GM18858 (cell line): ENCODE data around the gene UBE2V1.
"Not testable (repeated sequence)": the region's sequence is repeated elsewhere in the genome, so short reads cannot be mapped to it uniquely, and the experiment has no call there.

Experiments used
- ATAC-seq: cut with Tn5 transposase; IDR thresholded peaks from one replicate; pipeline ENCODE4 v1.9.1; 2021; ENCODE audit not compliant: unreplicated experiment

Gene UBE2V1

GRCh38 chr20:50066161-50066834, 46.7 kb downstream of the UBE2V1 start:
- ATAC-seq: no peak

- ATAC-seq: no peak
These were observed 47.7 kb downstream of the UBE2V1 start for GRCh38 chr20:50065325-50065615.

GRCh38 chr20:50063763-50064162, 49.2 kb downstream of the UBE2V1 start:
- not testable (repeated sequence) for ATAC-seq

GRCh38 chr20:50062006-50062838, 50.7 kb downstream of the UBE2V1 start:
- no peak for ATAC-seq

- no peak for ATAC-seq
These were observed 51.6 kb downstream of the UBE2V1 start for GRCh38 chr20:50061151-50062005.

- no peak for ATAC-seq
These were observed 54.1 kb downstream of the UBE2V1 start for GRCh38 chr20:50058662-50059402.

- ATAC-seq: no peak
These were observed 55.3 kb downstream of the UBE2V1 start for GRCh38 chr20:50057714-50058053.

- no peak for ATAC-seq
These were observed 55.8 kb downstream of the UBE2V1 start for GRCh38 chr20:50056951-50057713.

GRCh38 chr20:50056408-50056926, 56.5 kb downstream of the UBE2V1 start:
- ATAC-seq: no peak

GRCh38 chr20:50055524-50056083, 57.3 kb downstream of the UBE2V1 start:
- ATAC-seq: no peak

GRCh38 chr20:50054626-50055511, 58.1 kb downstream of the UBE2V1 start:
- ATAC-seq: no peak

- no peak for ATAC-seq
These were observed 58.8 kb downstream of the UBE2V1 start for GRCh38 chr20:50054231-50054547.

- no peak for ATAC-seq
These were observed 59.4 kb downstream of the UBE2V1 start for GRCh38 chr20:50053362-50054230.

GRCh38 chr20:50052550-50053361, 60.2 kb downstream of the UBE2V1 start:
- no peak for ATAC-seq

- ATAC-seq: no peak
These were observed 62.2 kb downstream of the UBE2V1 start for GRCh38 chr20:50050660-50051308.

- ATAC-seq: no peak
These were observed 62.7 kb downstream of the UBE2V1 start for GRCh38 chr20:50050214-50050613.
